A549 (cell line): Measurements from ENCODE around the gene CENPX. TPM values are rescaled to one million over a fixed set of nuclear protein-coding genes. Genes with fewer than 3 reads are reported as not detected.

Experiments used
- ATAC-seq, 2 experiments: fragments of 200-7000 bp in 1 of 2; fragments of >200 bp in 1 of 2; cut with Nextera tagmentation in 1 of 2; cut with Tn5 transposase in 1 of 2; 3 replicates each; pipeline versions ENCODE4 v1.8.0 to v1.9.1; 2018 to 2020; ENCODE audit warnings: mild to moderate bottlenecking in 1 of 2, moderate library complexity in 1 of 2
- CTCF ChIA-PET: fragments of 300-600 bp; sonication (Branson Sonifier 250); formaldehyde crosslinking; extraction: SDS; loops from one replicate; lab custom pipeline; 2021; ENCODE audit warnings: antibody characterized with exemption, inconsistent platforms; lab: Yijun Ruan, JAX
- POLR2A ChIA-PET: fragments of 350-600 bp; formaldehyde crosslinking; extraction: SDS; loops from one replicate; lab custom pipeline; 2021; ENCODE audit warnings: antibody characterized with exemption, inconsistent platforms; lab: Yijun Ruan, JAX
- DNase-seq, 2 experiments: peaks; one replicate each; pipeline versions ENCODE4 v3.0.0 to v3.0.0-alpha.2; 2011 to 2016; ENCODE audit warnings: low read depth in 1 of 2, low spot score in 1 of 2
- FAIRE-seq: peaks from 2 replicates; lab custom pipeline; 2011; peaks lifted over from hg19 to GRCh38; lab: Jason Lieb, UNC
- H3K27ac ChIP-seq, 2 experiments: fragments of >200 bp; sonication (Bioruptor Twin); formaldehyde crosslinking; 3 replicates each; pipeline ENCODE4 v1.5.1; 2016 to 2017
- H3K4me1 ChIP-seq: fragments of >200 bp; sonication (Bioruptor Twin); formaldehyde crosslinking; 3 replicates; pipeline ENCODE4 v1.6.1; 2016
- H3K4me2 ChIP-seq: fragments of >200 bp; sonication (Bioruptor Twin); formaldehyde crosslinking; 3 replicates; pipeline ENCODE4 v1.6.1; 2016
- H3K4me3 ChIP-seq: fragments of >200 bp; sonication (Bioruptor Twin); formaldehyde crosslinking; 3 replicates; pipeline ENCODE4 v1.5.1; 2016
- H3K9me3 ChIP-seq: fragments of >200 bp; sonication (Bioruptor Twin); formaldehyde crosslinking; 3 replicates; pipeline ENCODE4 v1.6.1; 2016
- ATOH8 ChIP-seq: fragments of 250-450 bp; sonication (Bioruptor Pico); IDR thresholded peaks from 2 replicates; pipeline ENCODE4 v1.5.0; 2020; ENCODE audit warnings: low read depth, mild to moderate bottlenecking, moderate library complexity
- CBX2 ChIP-seq: fragments of 200-600 bp; sonication (generic); IDR thresholded peaks from 2 replicates; pipeline ENCODE4 v1.6.1; 2016; ENCODE audit warnings: low read depth, mild to moderate bottlenecking, borderline replicate concordance
- CBX8 ChIP-seq: fragments of 200-600 bp; sonication (generic); IDR thresholded peaks from 2 replicates; pipeline ENCODE4 v1.6.1; 2016
- CHD2 ChIP-seq: fragments of 150-350 bp; IDR thresholded peaks from 2 replicates; pipeline ENCODE4 v1.6.1; 2014; ENCODE audit warnings: low read length; ENCODE audit not compliant: partially characterized antibody
- CTCF ChIP-seq: fragments of >200 bp; sonication (Bioruptor Twin); formaldehyde crosslinking; IDR thresholded peaks from 3 replicates; pipeline ENCODE4 v1.5.1; 2016
- E2F6 ChIP-seq: IDR thresholded peaks from 2 replicates; pipeline ENCODE4 v1.6.1; 2012; ENCODE audit warnings: low read depth, borderline replicate concordance
- EHMT2 ChIP-seq: fragments of 200-600 bp; sonication (generic); IDR thresholded peaks from 2 replicates; pipeline ENCODE4 v1.6.1; 2016; ENCODE audit warnings: antibody characterized with exemption, low read depth, mild to moderate bottlenecking, moderate library complexity
- EP300 ChIP-seq, 2 experiments: fragments of >200 bp; sonication (Bioruptor Twin); formaldehyde crosslinking; IDR thresholded peaks; 2 replicates in 1 of 2; 3 replicates in 1 of 2; pipeline ENCODE4 v1.6.1; 2016 to 2017
- FOSL2 ChIP-seq, 2 experiments: fragments of 450-650 bp in 1 of 2; fragments of >200 bp in 1 of 2; sonication (Bioruptor Twin) in 1 of 2; formaldehyde crosslinking; IDR thresholded peaks; 2 replicates each; pipeline versions ENCODE4 v1.5.0 to v1.6.1; 2016 to 2020; ENCODE audit warnings: mild to moderate bottlenecking in 1 of 2, moderate library complexity in 1 of 2
- FOXS1 ChIP-seq: fragments of 250-450 bp; sonication (Bioruptor Pico); IDR thresholded peaks from 2 replicates; pipeline ENCODE4 v1.5.0; 2020; ENCODE audit warnings: mild to moderate bottlenecking, moderate library complexity
- GATA3 ChIP-seq: IDR thresholded peaks from 2 replicates; pipeline ENCODE4 v1.6.1; 2012; ENCODE audit warnings: borderline replicate concordance
- HMGXB4 ChIP-seq: fragments of 250-450 bp; sonication (Bioruptor Pico); IDR thresholded peaks from 2 replicates; pipeline ENCODE4 v1.5.0; 2021; ENCODE audit warnings: mild to moderate bottlenecking, moderate library complexity, borderline replicate concordance
- HOXB5 ChIP-seq: fragments of 250-450 bp; sonication (Bioruptor Pico); IDR thresholded peaks from 2 replicates; pipeline ENCODE4 v1.5.0; 2020; ENCODE audit warnings: mild to moderate bottlenecking, moderate library complexity
- JUN ChIP-seq, 2 experiments: fragments of >200 bp; sonication (Bioruptor Twin); formaldehyde crosslinking; IDR thresholded peaks; 2 replicates in 1 of 2; 3 replicates in 1 of 2; pipeline ENCODE4 v1.6.1; 2016 to 2017
- MAFK ChIP-seq: fragments of 450-650 bp; IDR thresholded peaks from 2 replicates; pipeline ENCODE4 v1.6.1; 2014; ENCODE audit not compliant: partially characterized antibody
- MAZ ChIP-seq: fragments of 150-350 bp; IDR thresholded peaks from 2 replicates; pipeline ENCODE4 v1.6.1; 2014; ENCODE audit warnings: antibody characterized with exemption, low read depth, low read length, borderline replicate concordance
- NPAS2 ChIP-seq: fragments of 250-450 bp; sonication (Bioruptor Pico); IDR thresholded peaks from 2 replicates; pipeline ENCODE4 v1.8.0; 2022; ENCODE audit warnings: mild to moderate bottlenecking, moderate library complexity, borderline replicate concordance
- RAD21 ChIP-seq, 2 experiments: fragments of >200 bp in 1 of 2; sonication (Bioruptor Twin) in 1 of 2; formaldehyde crosslinking in 1 of 2; IDR thresholded peaks in 1 of 2; conservative IDR thresholded peaks in 1 of 2; 2 replicates in 1 of 2; 3 replicates in 1 of 2; pipeline ENCODE4 v1.6.1; 2012 to 2018; ENCODE audit warnings: inconsistent platforms in 1 of 2
- RCOR1 ChIP-seq: fragments of 150-350 bp; IDR thresholded peaks from 2 replicates; pipeline ENCODE4 v1.6.1; 2014; ENCODE audit warnings: antibody characterized with exemption, low read length, low read depth
- REST ChIP-seq: fragments of 200-600 bp; sonication (generic); IDR thresholded peaks from 2 replicates; pipeline ENCODE4 v1.6.1; 2016; ENCODE audit warnings: antibody characterized with exemption, mild to moderate bottlenecking, moderate library complexity
- SREBF2 ChIP-seq: fragments of 450-650 bp; IDR thresholded peaks from 2 replicates; pipeline ENCODE4 v1.6.1; 2014; ENCODE audit warnings: mild to moderate bottlenecking, moderate library complexity
- TFCP2L1 ChIP-seq: fragments of 250-450 bp; sonication (Bioruptor Pico); IDR thresholded peaks from 2 replicates; pipeline ENCODE4 v1.5.0; 2021; ENCODE audit warnings: mild to moderate bottlenecking
- TP53 ChIP-seq: fragments of 250-450 bp; sonication (Bioruptor Pico); IDR thresholded peaks from 2 replicates; pipeline ENCODE4 v1.5.0; 2021; ENCODE audit warnings: mild to moderate bottlenecking, moderate library complexity
- ZC3H11A ChIP-seq: fragments of 450-650 bp; IDR thresholded peaks from 2 replicates; pipeline ENCODE4 v1.6.1; 2014; ENCODE audit warnings: antibody characterized with exemption, mild to moderate bottlenecking
- ZNF302 ChIP-seq: fragments of 250-450 bp; sonication (Bioruptor Pico); IDR thresholded peaks from 2 replicates; pipeline ENCODE4 v1.9.0; 2021; ENCODE audit warnings: inconsistent platforms, mild to moderate bottlenecking, moderate library complexity
- ZSCAN20 ChIP-seq: fragments of 250-450 bp; sonication (Bioruptor Pico); IDR thresholded peaks from 2 replicates; pipeline ENCODE4 v1.8.0; 2022; ENCODE audit warnings: mild to moderate bottlenecking, moderate library complexity
- WGBS: methylation state at CpG from one replicate; pipeline ENCODE4 v1.1.6; 2017; ENCODE audit errors: missing lambda C conversion rate; 5-methylcytosine and 5-hydroxymethylcytosine counted together
- polyA minus RNA-seq: library from RNA; depleted of rRNA, polyadenylated mRNA; stranded (reverse); fragments of >200 nt; gene quantifications from 2 replicates; pipeline ENCODE4 v1.2.3, GENCODE V29; 2011; rRNA and poly(A)+ RNA removed
- polyA plus RNA-seq, 4 experiments: library from polyadenylated mRNA; depleted of rRNA in 3 of 4; stranded (reverse); fragments of >200 nt; fragmentation: RNase III in 1 of 4; extraction: RNeasy Plus Mini Kit Qiagen cat#74134 plus additional on column Dnase treatment in 1 of 4; gene quantifications; 2 replicates in 3 of 4; 3 replicates in 1 of 4; pipeline ENCODE4 v1.2.3, GENCODE V29; 2011 to 2017
- TF ChIP-seq, protein P1 (sequence below): IDR thresholded peaks from 2 replicates; pipeline ENCODE4 v1.6.1; 2012
- TF ChIP-seq, protein P2 (sequence below): fragments of >200 bp; sonication (Bioruptor Twin); formaldehyde crosslinking; IDR thresholded peaks from 3 replicates; pipeline ENCODE4 v1.6.1; 2016

CENPX gene
- polyA plus RNA-seq (2011; rRNA removed) (79.4 and 80.5 TPM in 2 replicates), polyA plus RNA-seq (2017; fragmentation: RNase III; extraction: RNeasy Plus Mini Kit Qiagen cat#74134 plus additional on column Dnase treatment) (208 to 231 TPM (median 222 TPM) in 3 replicates), polyA minus RNA-seq (24.3 and 28.4 TPM in 2 replicates)
- 316 and 327 TPM in 2 replicates for polyA plus RNA-seq (2012; cell fraction: cytosol; rRNA removed)
- polyA plus RNA-seq (2012; cell fraction: nucleus; rRNA removed), result 248 and 268 TPM in 2 replicates

GRCh38 chr17:82022310-82022980, at the start of gene CENPX:
Gene CENPX (minus strand): TSS chr17:82022878. CDS start chr17:82022861, 17 bp downstream.
- Histone ChIP-seq H3K27ac (peak within 1 kb of the TSS; percentile 80 to 92), H3K9me3 (no peaks in the 10 kb centered on the region), H3K4me1 (peaks cover 41% of the 10 kb centered on the region), H3K4me3 (peak within 1 kb of the TSS; percentile 77), H3K4me2 (peak within 1 kb of the TSS; percentile 93)
- ChIA-PET CTCF (interaction anchor here (0.9 to 33.2 kb wide), 20 partner anchors 7 to 160 kb away, joined by 3 to 794 read pairs (median 24); partner anchors contain the start of genes ASPSCR1, DCXR, MAFG and MYADML2), POLR2A (interaction anchor here (0.6 to 3.9 kb wide), 15 partner anchors 10 to 339 kb away, joined by 3 to 38 read pairs (median 3); partner anchors contain the start of genes ARL16, DCXR, FASN and HGS)
- DNase-seq (no peak), ATAC-seq (peak; percentile 49 to 81), FAIRE-seq (no peak)
- WGBS, result 2% methylated on average over 37 of the region's 64 CpGs
- TF ChIP-seq GATA3, result no peak
- TF ChIP-seq JUN (IDR thresholded peaks at IDR 0.05), result peak in 1 of 2 experiments; percentile 64; a peak in 2 of 5 replicates
- TF ChIP-seq CTCF, result no peak
- TF ChIP-seq, protein P1, sequence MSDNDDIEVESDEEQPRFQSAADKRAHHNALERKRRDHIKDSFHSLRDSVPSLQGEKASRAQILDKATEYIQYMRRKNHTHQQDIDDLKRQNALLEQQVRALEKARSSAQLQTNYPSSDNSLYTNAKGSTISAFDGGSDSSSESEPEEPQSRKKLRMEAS, result peak; percentile 51; the same call in 1 of the 2 replicates
- no peak for TF ChIP-seq ZSCAN20 (CRISPR knock-in tag)
- no peak for TF ChIP-seq ATOH8 (CRISPR knock-in tag)
- TF ChIP-seq REST, result no peak
- TF ChIP-seq CBX2, result no peak
- no peak for TF ChIP-seq RCOR1
- no peak for TF ChIP-seq ZC3H11A
- TF ChIP-seq E2F6, result no peak
- no peak for TF ChIP-seq EHMT2
- 0 out of 2 replicates have a peak, but pooled peaks have one; percentile 38 for TF ChIP-seq HOXB5 (CRISPR knock-in tag)
- no peak for TF ChIP-seq EP300 (IDR thresholded peaks at IDR 0.05)
- TF ChIP-seq RAD21 (conservative IDR thresholded peaks at IDR 0.05 in 1 of 2, IDR thresholded peaks at IDR 0.05 in 1 of 2), result no peak
- peak; percentile 86; the same call in 1 of the 2 replicates for TF ChIP-seq TFCP2L1 (CRISPR knock-in tag)
- TF ChIP-seq CBX8, result no peak
- TF ChIP-seq ZNF302, result no peak
- TF ChIP-seq NPAS2 (CRISPR knock-in tag), result no peak
- no peak for TF ChIP-seq FOSL2 (IDR thresholded peaks at IDR 0.05)
- TF ChIP-seq FOSL2 (CRISPR knock-in tag; IDR thresholded peaks at IDR 0.05), result no peak
- TF ChIP-seq, protein P2, sequence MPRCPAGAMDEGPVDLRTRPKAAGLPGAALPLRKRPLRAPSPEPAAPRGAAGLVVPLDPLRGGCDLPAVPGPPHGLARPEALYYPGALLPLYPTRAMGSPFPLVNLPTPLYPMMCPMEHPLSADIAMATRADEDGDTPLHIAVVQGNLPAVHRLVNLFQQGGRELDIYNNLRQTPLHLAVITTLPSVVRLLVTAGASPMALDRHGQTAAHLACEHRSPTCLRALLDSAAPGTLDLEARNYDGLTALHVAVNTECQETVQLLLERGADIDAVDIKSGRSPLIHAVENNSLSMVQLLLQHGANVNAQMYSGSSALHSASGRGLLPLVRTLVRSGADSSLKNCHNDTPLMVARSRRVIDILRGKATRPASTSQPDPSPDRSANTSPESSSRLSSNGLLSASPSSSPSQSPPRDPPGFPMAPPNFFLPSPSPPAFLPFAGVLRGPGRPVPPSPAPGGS, result 0 out of 3 replicates have a peak, but pooled peaks have one; percentile 53
- TF ChIP-seq TP53, result no peak
- TF ChIP-seq FOXS1 (CRISPR knock-in tag), result no peak
- TF ChIP-seq MAZ, result no peak
- TF ChIP-seq SREBF2, result no peak
- no peak for TF ChIP-seq HMGXB4 (CRISPR knock-in tag)
- TF ChIP-seq CHD2, result no peak
- TF ChIP-seq MAFK, result no peak
